ENCODE data around the gene MERTK. TPM values are rescaled to one million over a fixed set of nuclear protein-coding genes. Genes with fewer than 3 reads are reported as not detected.

MERTK gene
- total RNA-seq, 1 donor from 2014 or later: 4.3 TPM

GRCh38 chr2:112008910-112009485 is 110.6 kb downstream of the MERTK start:
- TF ChIP-seq, protein P1, sequence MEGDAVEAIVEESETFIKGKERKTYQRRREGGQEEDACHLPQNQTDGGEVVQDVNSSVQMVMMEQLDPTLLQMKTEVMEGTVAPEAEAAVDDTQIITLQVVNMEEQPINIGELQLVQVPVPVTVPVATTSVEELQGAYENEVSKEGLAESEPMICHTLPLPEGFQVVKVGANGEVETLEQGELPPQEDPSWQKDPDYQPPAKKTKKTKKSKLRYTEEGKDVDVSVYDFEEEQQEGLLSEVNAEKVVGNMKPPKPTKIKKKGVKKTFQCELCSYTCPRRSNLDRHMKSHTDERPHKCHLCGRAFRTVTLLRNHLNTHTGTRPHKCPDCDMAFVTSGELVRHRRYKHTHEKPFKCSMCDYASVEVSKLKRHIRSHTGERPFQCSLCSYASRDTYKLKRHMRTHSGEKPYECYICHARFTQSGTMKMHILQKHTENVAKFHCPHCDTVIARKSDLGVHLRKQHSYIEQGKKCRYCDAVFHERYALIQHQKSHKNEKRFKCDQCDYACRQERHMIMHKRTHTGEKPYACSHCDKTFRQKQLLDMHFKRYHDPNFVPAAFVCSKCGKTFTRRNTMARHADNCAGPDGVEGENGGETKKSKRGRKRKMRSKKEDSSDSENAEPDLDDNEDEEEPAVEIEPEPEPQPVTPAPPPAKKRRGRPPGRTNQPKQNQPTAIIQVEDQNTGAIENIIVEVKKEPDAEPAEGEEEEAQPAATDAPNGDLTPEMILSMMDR (conservative IDR thresholded peaks at IDR 0.05; ENCODE audit: low read depth, low read length): no peak
- H3K4me3 ChIP-seq (ENCODE audit: low read depth, low read length): no peak overlapping the region
- DNase-seq (ENCODE audit: low read depth): no peak

DNA sequence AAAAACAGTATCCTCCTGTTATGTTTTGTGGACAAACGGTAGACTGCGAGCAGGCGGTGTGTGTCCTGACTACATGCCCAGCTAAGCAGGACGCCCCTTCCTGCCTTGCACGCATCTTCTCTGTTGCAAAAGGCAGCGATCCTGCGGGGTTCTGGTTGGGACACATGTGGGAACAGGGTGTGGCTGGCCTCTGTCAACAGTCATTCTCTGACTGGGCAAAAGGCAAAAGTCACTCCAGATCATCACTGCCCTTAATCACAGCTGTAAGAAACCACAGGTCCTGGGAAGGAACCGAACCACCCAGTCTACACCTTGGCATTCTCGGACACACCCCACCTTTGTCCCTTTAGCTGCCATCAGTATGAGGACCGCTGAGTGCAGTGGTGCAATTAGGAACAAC is 112.3 kb downstream of the MERTK start:
- H3K4me3 ChIP-seq (ENCODE audit: low read depth, low read length): no peak overlapping the region
- TF ChIP-seq, protein P1 (conservative IDR thresholded peaks at IDR 0.05; ENCODE audit: low read depth, low read length): no peak
- DNase-seq (ENCODE audit: low read depth): no peak

GRCh38 chr2:112012556-112012955 is 114.1 kb downstream of the MERTK start:
- DNase-seq (ENCODE audit: low read depth): no peak
- TF ChIP-seq, protein P1 (conservative IDR thresholded peaks at IDR 0.05; ENCODE audit: low read depth, low read length): no peak
- H3K4me3 ChIP-seq (ENCODE audit: low read depth, low read length): no peak overlapping the region

DNA sequence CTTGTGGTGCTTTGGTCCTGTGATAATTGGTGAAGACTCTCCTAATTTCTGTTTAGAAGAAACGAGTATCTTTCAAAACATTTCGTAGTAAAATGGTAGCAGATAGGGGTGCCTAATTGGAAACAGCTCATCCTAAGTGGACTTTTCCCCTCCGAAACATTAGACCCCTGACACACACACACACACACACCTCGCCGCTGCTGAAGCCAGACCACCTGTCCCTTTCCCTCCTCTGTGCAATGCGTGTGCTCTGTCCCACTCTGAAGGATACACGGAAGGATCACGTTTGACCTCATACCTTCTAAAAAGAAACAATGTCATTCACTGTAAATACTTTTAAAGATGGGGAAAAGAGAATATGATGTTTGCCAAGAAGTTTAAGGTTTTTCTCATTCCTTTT is 120.4 kb downstream of the MERTK start:
- TF ChIP-seq, protein P1 (conservative IDR thresholded peaks at IDR 0.05; ENCODE audit: low read depth, low read length): no peak
- DNase-seq (ENCODE audit: low read depth): no peak
- H3K4me3 ChIP-seq (ENCODE audit: low read depth, low read length): no peak overlapping the region

GRCh38 chr2:112019569-112019982 is 121.2 kb downstream of the MERTK start:
- TF ChIP-seq, protein P1 (conservative IDR thresholded peaks at IDR 0.05; ENCODE audit: low read depth, low read length): no peak
- no peak overlapping the region for H3K4me3 ChIP-seq (ENCODE audit: low read depth, low read length)
- no peak for DNase-seq (ENCODE audit: low read depth)

DNA sequence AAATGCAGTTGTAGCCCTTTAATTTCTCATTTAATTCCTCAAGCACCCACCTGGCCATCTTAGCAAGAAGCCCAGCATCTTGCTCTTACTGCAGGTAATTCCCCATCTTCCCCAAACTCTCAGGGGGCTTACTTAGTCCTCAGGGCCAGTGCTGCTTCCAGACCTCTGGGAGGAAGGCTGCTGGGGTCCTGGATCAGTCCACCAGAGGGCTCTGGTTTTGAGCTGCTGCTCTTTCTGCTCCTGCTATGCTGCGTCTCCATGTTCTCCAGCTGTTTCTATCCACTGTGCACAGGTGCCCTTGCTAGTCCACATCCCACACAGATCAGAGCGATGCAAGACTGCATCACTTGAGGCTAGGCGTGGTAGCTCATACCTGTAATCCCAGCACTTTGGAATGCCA is 122.2 kb downstream of the MERTK start:
- no peak for DNase-seq (ENCODE audit: low read depth)
- TF ChIP-seq, protein P1 (conservative IDR thresholded peaks at IDR 0.05; ENCODE audit: low read depth, low read length): peak; percentile 29
- no peak overlapping the region for H3K4me3 ChIP-seq (ENCODE audit: low read depth, low read length)

GRCh38 chr2:112021290-112021689 is 122.9 kb downstream of the MERTK start:
- DNase-seq (ENCODE audit: low read depth): no peak
- H3K4me3 ChIP-seq (ENCODE audit: low read depth, low read length): no peak overlapping the region
- TF ChIP-seq, protein P1 (conservative IDR thresholded peaks at IDR 0.05; ENCODE audit: low read depth, low read length): no peak
